HG02798 (cell line): ENCODE data around the gene DDX3X.
"Not testable (repeated sequence)": the region's sequence is repeated elsewhere in the genome, so short reads cannot be mapped to it uniquely, and the experiment has no call there.

Source experiments
- ATAC-seq: cut with Tn5 transposase; IDR thresholded peaks from one replicate; pipeline ENCODE4 v1.9.1; 2021; ENCODE audit warnings: mild to moderate bottlenecking; ENCODE audit not compliant: unreplicated experiment, poor library complexity

DDX3X gene

GRCh38 chrX:41352329-41352838 is 18.4 kb downstream of the DDX3X start:
- ATAC-seq, result no peak

GRCh38 chrX:41353985-41354384 is 20.0 kb downstream of the DDX3X start:
- no peak for ATAC-seq

GRCh38 chrX:41369152-41369551 is 35.2 kb downstream of the DDX3X start:
- ATAC-seq, result no peak

DNA sequence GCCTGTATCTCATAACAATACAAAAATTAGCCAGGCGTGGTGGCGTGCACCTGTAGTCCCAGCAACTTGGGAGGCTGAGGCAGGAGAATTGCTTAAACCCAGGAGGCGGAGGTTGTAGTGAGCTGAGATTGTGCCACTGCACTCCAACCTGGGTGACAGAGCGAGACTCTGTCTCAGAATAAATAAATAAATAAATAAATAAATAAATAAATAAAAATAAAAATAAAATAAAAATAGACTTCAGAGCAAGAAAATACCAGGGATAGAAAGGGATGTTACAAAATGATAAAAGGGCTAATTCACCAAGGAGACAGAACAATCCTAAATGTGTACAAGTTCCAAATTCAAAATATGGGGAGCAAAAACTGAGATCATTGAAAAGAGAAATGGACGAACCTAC is 37.6 kb downstream of the DDX3X start:
- not testable (repeated sequence) for ATAC-seq

- no peak for ATAC-seq
These were observed 40.1 kb downstream of the DDX3X start for GRCh38 chrX:41373989-41374606.

GRCh38 chrX:41377624-41378023 is 43.7 kb downstream of the DDX3X start:
- no peak for ATAC-seq

DNA sequence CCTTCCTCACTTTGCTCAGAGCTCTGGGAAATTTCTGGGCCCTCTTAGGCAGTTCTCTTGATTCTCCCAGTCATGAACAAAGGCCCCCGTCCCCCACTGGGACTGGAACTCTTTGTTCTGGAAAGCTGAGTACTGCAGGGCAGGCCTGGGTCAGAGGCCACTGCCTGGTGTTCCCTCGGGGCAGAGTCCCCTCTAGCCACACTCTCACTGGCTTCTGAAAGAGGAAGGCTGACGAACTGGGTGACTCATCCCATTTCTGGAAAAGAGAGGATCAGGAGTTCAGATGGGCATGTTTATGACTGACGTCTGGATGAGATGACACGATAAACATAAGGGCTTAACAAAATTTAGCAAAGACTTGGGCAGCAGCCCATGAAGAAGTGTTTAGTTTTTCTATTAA is 47.7 kb downstream of the DDX3X start:
- no peak for ATAC-seq

DNA sequence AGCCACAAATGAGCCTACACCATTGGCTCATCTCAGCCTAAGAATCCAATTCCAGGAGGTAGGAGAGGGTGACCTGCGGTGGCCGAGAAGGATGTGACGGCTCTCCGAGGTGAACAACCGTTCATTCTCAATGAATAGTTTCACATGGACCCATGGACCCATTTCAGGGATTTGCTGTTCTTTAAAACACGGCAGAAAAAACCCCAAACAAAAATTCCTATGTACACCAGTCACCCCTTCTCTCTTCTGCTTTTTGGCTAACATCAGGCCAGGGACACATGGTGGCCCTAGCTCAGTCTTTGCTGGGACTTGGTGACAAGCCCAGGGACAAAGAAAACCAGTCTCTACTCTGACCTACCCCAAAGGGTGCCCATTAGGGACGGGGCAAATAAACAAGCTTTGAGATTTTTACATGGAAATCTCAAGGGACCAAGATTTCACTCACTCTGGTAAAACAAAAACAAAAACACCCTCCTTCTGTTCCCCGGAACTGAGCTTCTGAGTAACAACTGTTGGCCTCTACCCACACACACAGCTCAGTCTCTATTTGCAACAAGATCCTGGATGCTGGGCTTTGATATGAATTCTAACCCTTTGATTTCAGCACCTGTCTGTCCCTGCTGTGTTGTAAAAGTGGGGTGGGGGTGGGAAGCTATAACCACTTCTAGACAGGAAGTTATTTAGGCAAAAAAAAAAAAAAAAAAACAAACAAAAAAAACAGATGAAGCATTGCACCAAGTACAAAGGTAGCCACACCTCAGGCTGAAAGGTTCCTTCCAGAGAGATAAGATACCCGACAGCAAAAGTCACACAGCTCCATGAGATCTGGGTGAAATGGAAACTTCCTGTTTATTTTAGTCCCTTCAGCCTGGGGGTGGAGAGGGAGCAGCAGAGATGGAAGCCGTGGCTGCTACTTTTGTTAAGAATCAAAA is 49.0 kb downstream of the DDX3X start:
- no peak for ATAC-seq

DNA sequence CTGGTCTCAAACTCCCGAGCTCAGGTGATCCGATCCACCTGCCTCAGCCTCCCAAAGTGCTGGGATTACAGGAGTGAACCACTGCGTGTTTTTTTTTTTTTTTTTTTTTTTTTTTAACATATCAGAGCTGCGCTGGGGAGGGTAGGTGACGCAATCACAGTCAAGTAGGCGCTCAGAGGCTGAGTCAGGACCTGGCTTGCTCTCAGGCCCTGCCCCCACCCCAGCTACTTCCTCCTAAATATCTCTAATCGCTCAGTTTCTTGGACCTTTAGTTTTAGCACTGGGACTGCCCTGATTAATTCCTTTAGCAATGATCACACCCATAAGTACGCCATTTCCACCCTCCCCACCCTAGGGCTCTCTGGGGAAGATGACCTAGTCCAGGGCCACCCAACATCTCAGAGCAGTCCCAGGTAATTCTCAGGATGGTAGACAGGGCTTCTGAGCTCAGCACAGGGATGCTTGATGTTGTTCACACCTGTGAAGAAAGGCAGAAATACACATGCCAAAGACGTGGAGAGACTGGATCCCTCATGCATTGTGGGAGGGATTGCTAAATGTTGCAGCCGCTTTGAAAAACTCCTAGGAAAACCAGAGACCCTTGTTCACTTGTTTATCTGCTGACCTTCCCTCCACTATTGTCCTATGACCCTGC is 50.2 kb downstream of the DDX3X start:
- ATAC-seq, result no peak

DNA sequence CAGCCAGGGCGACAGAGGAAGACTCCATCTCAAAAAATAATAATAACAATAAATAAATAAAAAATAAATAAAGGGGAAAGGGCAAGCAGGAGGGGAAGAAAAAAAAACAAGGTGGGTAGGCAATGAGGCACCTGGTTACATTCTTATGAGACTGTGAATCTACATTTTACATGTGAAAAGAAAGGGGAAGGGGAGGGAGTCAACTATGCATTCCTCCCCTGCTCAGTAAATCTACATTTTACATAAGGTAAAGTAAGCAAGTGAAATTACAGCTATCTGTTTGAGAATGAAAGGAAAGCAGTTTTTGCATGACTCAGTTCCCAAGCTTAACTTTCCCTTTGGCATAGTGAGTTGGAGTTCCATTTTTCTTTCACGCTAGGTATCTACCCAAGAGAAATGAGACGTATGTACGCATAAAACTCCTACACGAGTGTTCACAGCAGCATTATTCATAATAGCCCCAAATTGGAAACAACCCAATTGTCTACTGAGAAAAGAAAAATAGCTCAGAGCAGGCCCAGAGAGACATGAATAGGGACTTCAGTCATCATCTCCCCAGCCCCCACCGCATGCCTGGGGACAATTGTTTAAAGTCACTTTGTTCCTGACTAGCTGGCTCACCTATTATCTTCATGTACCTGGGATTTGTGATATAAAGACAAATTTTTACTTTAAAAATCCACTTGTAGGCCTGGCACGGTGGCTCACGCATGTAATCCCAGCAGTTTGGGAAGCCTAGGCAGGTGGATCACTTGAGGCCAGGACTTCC is 52.4 kb downstream of the DDX3X start:
- ATAC-seq, result no peak

- ATAC-seq, result no peak
These were observed 54.6 kb downstream of the DDX3X start for GRCh38 chrX:41388543-41388942.

GRCh38 chrX:41389311-41389888 is 55.4 kb downstream of the DDX3X start:
- no peak for ATAC-seq

DNA sequence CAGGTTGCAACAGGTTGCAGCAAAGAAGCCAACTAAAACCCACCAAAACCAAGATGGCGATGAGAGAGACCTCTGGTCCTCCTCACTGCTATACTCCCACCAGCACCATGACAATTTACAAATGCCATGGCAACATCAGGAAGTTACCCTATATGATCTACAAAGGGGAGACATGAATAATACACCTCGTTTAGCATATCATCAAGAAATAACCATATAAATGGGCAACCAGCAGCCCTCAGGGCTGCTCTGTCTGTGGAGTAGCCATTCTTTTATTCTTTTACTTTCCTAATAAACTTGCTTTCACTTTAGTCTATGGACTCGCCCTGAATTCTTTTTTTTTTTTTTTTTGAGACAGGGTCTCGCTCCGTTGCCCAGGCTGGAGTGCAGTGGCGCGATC is 56.6 kb downstream of the DDX3X start:
- not testable (repeated sequence) for ATAC-seq

DNA sequence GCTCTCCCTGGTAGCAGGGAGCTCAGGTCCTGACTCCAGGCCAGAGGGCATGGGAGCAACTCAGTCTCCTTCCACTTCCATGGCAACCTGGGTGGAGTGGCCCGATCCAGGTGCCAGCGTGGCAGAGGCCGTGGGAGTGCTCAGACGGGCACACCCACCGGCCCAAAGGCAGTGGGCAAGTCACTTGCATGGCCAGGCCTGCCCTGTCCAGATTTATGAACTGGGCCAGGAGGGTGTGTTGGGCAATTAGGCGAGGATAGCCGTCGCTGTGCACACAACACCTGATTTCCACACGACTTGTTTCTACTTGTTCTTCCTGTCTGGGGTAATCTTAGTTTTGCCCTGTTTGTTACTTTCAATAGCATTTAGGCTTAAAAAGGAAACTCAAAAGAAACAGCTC is 57.6 kb downstream of the DDX3X start:
- ATAC-seq, result no peak

- ATAC-seq, result no peak
These were observed 60.3 kb downstream of the DDX3X start for GRCh38 chrX:41394293-41394692.

- no peak for ATAC-seq
These were observed 63.3 kb downstream of the DDX3X start for GRCh38 chrX:41397219-41397618.

GRCh38 chrX:41397768-41398167 is 63.8 kb downstream of the DDX3X start:
- ATAC-seq, result no peak

- not testable (repeated sequence) for ATAC-seq
These were observed 68.6 kb downstream of the DDX3X start for GRCh38 chrX:41402556-41402955.

GRCh38 chrX:41405551-41405950 is 71.6 kb downstream of the DDX3X start:
- ATAC-seq, result no peak

GRCh38 chrX:41406201-41406600 is 72.2 kb downstream of the DDX3X start:
- no peak for ATAC-seq
